Activated CD4-positive, alpha-beta T cell treated with anti-CD3 and anti-CD28 coated beads for 4 hours (primary cell): ENCODE results near the gene POLR2C.
"Not testable (repeated sequence)": the region's sequence is repeated elsewhere in the genome, so short reads cannot be mapped to it uniquely, and the experiment has no call there.

ENCODE experiments used
- DNase-seq, 2 donors: peaks; one replicate each; pipeline ENCODE4 v3.0.0-alpha.2; 2020

The POLR2C gene

GRCh38 chr16:57480754-57481230, 18.3 kb downstream of the POLR2C start:
- DNase-seq: no peak

- no peak for DNase-seq
These were observed 18.9 kb downstream of the POLR2C start for GRCh38 chr16:57481421-57481820.

- DNase-seq: no peak
These were observed 20.5 kb downstream of the POLR2C start for GRCh38 chr16:57482845-57483545.

- no peak for DNase-seq
These were observed 21.4 kb downstream of the POLR2C start for GRCh38 chr16:57483725-57484514.

GRCh38 chr16:57484515-57485005, 22.1 kb downstream of the POLR2C start:
- no peak for DNase-seq

GRCh38 chr16:57485091-57485915, 22.8 kb downstream of the POLR2C start:
- no peak for DNase-seq

GRCh38 chr16:57485916-57486857, 23.7 kb downstream of the POLR2C start, which contains the start of gene DOK4:
TSS of gene DOK4 (minus strand) at chr16:57486493. CDS start at chr16:57479507, 6,986 bp downstream.
- peak; percentile 76 to 79 for DNase-seq

GRCh38 chr16:57486858-57487834, 24.7 kb downstream of the POLR2C start:
- DNase-seq: no peak

GRCh38 chr16:57489229-57489628, 26.8 kb downstream of the POLR2C start:
- no peak for DNase-seq

- no peak for DNase-seq
These were observed 31.3 kb downstream of the POLR2C start for GRCh38 chr16:57493767-57494166.

- DNase-seq: no peak
These were observed 34.6 kb downstream of the POLR2C start for GRCh38 chr16:57497121-57497520.

GRCh38 chr16:57498031-57498430, 35.6 kb downstream of the POLR2C start:
- no peak for DNase-seq

GRCh38 chr16:57499941-57500340, 37.5 kb downstream of the POLR2C start:
- not testable (repeated sequence) for DNase-seq

GRCh38 chr16:57500578-57501111, 38.2 kb downstream of the POLR2C start:
- DNase-seq: no peak

GRCh38 chr16:57501492-57501891, 39.0 kb downstream of the POLR2C start:
- no peak for DNase-seq

GRCh38 chr16:57502048-57502775, 39.7 kb downstream of the POLR2C start:
- no peak for DNase-seq

- DNase-seq: no peak
These were observed 40.9 kb downstream of the POLR2C start for GRCh38 chr16:57503366-57503765.

- no peak for DNase-seq
These were observed 41.5 kb downstream of the POLR2C start for GRCh38 chr16:57504001-57504400.

- DNase-seq: no peak
These were observed 42.0 kb downstream of the POLR2C start for GRCh38 chr16:57504491-57504890.
